ENCODE results near the gene SPACA9. TPM values are rescaled to one million over a fixed set of nuclear protein-coding genes. Genes with fewer than 3 reads are reported as not detected.

Gene SPACA9
- total RNA-seq, 1 donor from 2014 or later = 3.9 TPM

DNA sequence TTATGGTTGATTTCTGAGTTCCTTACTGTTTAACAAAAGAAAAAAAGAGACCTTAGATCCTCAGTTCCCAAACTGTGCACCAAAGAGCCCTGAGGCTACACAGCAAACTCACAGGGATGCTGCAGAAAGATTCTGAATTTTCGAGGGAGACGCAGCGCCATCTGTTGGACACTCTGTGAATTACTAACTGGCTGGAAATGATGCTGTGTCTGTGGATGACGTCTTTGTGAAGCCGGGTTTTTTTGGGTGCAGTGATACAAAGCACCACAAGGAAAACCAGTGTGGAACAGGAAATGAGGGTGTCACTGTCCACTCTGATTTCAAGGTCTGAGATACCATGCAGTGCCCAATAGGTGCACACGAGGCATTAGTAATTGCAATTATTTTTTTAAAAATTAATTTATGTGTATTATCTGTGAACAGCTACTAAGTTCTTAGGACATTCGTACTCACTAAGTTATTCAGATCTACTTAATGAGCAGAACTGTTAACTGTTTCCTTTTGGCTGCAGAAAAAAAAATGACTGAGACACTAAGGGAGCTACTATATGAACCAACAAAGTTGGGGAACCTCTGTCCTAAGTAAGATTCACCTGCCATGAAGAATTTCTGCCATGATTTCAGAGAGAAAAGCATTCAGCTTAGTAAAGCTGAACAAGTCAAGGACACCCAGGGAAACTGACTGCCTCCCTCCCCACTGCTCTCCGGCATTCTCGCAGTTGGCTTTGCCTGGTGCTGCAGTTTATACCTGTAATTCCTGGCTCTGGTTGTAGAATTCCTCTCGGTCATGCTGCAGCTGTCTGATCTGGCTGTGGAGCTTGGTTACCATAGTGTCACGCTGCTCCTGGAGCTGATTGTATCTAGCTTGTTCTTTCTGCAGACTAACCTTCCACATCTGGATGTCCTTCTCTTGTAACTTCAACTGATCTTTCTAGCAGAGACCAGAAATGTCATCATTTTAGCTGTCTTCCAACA is 23.4 kb downstream of the SPACA9 start:
- H3K36me3 Mint-ChIP-seq (ENCODE audit: low read depth, unreplicated experiment) = peaks cover 23% of the 10 kb centered on the region
- H3K27ac ChIP-seq (ENCODE audit: low read depth, low read length) = no peak overlapping the region
- peaks cover 10% of the 10 kb centered on the region for H4K20me1 ChIP-seq (ENCODE audit: insufficient read depth, low read length)
- no peaks in the 10 kb centered on the region for H3K9me3 Mint-ChIP-seq (ENCODE audit: unreplicated experiment)
- no peaks in the 10 kb centered on the region for H3K27me3 Mint-ChIP-seq (ENCODE audit: low read depth, unreplicated experiment)
- H3K36me3 ChIP-seq (ENCODE audit: insufficient read depth, low read length) = peaks cover 28% of the 10 kb centered on the region
- no peak overlapping the region for H2AFZ ChIP-seq (ENCODE audit: low read depth, low read length)
- H3K79me2 ChIP-seq (ENCODE audit: insufficient read depth, low read length) = no peaks in the 10 kb centered on the region
- H3K9me3 ChIP-seq (ENCODE audit: insufficient read depth, low read depth, low read length) = no peaks in the 10 kb centered on the region
- no peak overlapping the region for H3K4me3 Mint-ChIP-seq (ENCODE audit: unreplicated experiment)
- H3K4me1 ChIP-seq (ENCODE audit: insufficient read depth, low read length) = no peaks in the 10 kb centered on the region
- H3K27ac Mint-ChIP-seq (ENCODE audit: unreplicated experiment) = no peak overlapping the region
- H3K27me3 ChIP-seq (ENCODE audit: insufficient read depth, low read length) = no peaks in the 10 kb centered on the region
- H3K4me3 ChIP-seq (ENCODE audit: insufficient read depth, low read depth, low read length) = no peak overlapping the region
- peak; percentile 78 for FAIRE-seq
- peak; percentile 67 for DNase-seq (ENCODE audit: low read depth)
- no peak overlapping the region for H3K4me2 ChIP-seq (ENCODE audit: low read length)
- TF ChIP-seq EZH2 (IDR thresholded peaks at IDR 0.05; ENCODE audit: insufficient read depth, low read length) = no peak
- TF ChIP-seq, protein P1, sequence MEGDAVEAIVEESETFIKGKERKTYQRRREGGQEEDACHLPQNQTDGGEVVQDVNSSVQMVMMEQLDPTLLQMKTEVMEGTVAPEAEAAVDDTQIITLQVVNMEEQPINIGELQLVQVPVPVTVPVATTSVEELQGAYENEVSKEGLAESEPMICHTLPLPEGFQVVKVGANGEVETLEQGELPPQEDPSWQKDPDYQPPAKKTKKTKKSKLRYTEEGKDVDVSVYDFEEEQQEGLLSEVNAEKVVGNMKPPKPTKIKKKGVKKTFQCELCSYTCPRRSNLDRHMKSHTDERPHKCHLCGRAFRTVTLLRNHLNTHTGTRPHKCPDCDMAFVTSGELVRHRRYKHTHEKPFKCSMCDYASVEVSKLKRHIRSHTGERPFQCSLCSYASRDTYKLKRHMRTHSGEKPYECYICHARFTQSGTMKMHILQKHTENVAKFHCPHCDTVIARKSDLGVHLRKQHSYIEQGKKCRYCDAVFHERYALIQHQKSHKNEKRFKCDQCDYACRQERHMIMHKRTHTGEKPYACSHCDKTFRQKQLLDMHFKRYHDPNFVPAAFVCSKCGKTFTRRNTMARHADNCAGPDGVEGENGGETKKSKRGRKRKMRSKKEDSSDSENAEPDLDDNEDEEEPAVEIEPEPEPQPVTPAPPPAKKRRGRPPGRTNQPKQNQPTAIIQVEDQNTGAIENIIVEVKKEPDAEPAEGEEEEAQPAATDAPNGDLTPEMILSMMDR (IDR thresholded peaks at IDR 0.05; ENCODE audit: insufficient read depth, low read depth, low read length) = peak; percentile 99
- H3K9ac ChIP-seq (ENCODE audit: low read length) = no peak overlapping the region
- H3K4me1 Mint-ChIP-seq (ENCODE audit: low read depth, unreplicated experiment) = peaks cover 5% of the 10 kb centered on the region

DNA sequence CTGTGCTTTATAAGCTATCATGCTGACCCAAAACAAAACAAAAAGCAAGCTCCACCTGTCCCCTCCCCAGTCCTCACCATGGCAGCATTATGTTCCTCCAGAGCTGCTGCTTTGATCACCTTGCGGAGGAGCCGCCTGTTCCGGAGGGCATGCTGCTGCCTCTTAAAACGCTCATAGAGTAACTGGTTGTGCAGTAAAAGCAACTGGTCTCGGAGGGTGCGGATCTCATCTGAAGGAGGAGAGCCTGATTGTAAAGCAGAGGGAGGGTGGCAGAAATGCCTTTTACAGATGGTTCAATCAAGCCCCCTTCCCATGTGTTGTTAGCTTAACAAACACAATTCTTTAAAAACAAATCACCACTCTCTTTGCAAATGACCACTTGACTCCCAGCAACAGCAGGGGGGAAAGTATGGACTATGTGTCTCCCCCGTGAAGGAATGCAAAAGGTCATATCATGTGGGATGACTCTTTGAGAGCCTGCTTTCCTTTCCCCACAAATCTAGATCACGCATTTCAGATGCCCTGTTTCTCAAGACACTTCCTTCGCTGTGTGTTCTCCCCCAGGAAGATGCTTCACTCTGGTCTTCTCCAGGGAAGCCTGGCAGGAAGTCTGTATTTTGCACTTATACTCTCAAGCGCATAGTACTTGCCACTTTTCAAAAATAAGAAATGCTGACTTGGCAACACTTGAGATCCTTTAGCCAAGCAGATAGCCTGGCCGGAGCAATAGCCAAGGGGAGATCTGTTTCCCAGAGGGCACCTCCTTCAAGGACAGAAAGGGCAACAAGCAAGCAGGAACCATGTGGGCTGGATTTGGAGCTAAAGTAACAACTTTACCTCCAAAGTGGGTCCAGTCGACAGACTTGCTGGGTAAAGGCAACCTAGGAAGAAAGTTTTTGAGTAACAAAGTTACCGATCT is 25.1 kb downstream of the SPACA9 start:
- H3K4me1 Mint-ChIP-seq (ENCODE audit: low read depth, unreplicated experiment) = peaks cover 5% of the 10 kb centered on the region
- no peak overlapping the region for H2AFZ ChIP-seq (ENCODE audit: low read depth, low read length)
- H3K27ac Mint-ChIP-seq (ENCODE audit: unreplicated experiment) = no peak overlapping the region
- H3K27me3 ChIP-seq (ENCODE audit: insufficient read depth, low read length) = no peaks in the 10 kb centered on the region
- no peaks in the 10 kb centered on the region for H3K27me3 Mint-ChIP-seq (ENCODE audit: low read depth, unreplicated experiment)
- H3K4me3 Mint-ChIP-seq (ENCODE audit: unreplicated experiment) = no peak overlapping the region
- FAIRE-seq = no peak
- H3K9me3 ChIP-seq (ENCODE audit: insufficient read depth, low read depth, low read length) = no peaks in the 10 kb centered on the region
- no peak for TF ChIP-seq EZH2 (IDR thresholded peaks at IDR 0.05; ENCODE audit: insufficient read depth, low read length)
- TF ChIP-seq, protein P1 (IDR thresholded peaks at IDR 0.05; ENCODE audit: insufficient read depth, low read depth, low read length) = no peak
- H4K20me1 ChIP-seq (ENCODE audit: insufficient read depth, low read length) = peaks cover 10% of the 10 kb centered on the region
- H3K4me2 ChIP-seq (ENCODE audit: low read length) = no peak overlapping the region
- H3K9me3 Mint-ChIP-seq (ENCODE audit: unreplicated experiment) = no peaks in the 10 kb centered on the region
- no peaks in the 10 kb centered on the region for H3K79me2 ChIP-seq (ENCODE audit: insufficient read depth, low read length)
- no peak for DNase-seq (ENCODE audit: low read depth)
- no peaks in the 10 kb centered on the region for H3K4me1 ChIP-seq (ENCODE audit: insufficient read depth, low read length)
- H3K36me3 ChIP-seq (ENCODE audit: insufficient read depth, low read length) = peaks cover 23% of the 10 kb centered on the region
- no peak overlapping the region for H3K27ac ChIP-seq (ENCODE audit: low read depth, low read length)
- H3K36me3 Mint-ChIP-seq (ENCODE audit: low read depth, unreplicated experiment) = peaks cover 24% of the 10 kb centered on the region
- no peak overlapping the region for H3K9ac ChIP-seq (ENCODE audit: low read length)
- no peak overlapping the region for H3K4me3 ChIP-seq (ENCODE audit: insufficient read depth, low read depth, low read length)
